HS-5 (cell line): ENCODE measurements around the gene KLHL30.

Source experiments
- DNase-seq: peaks from one replicate; pipeline ENCODE4 v3.0.0-alpha.2; 2012; ENCODE audit warnings: low read depth

The KLHL30 gene

DNA sequence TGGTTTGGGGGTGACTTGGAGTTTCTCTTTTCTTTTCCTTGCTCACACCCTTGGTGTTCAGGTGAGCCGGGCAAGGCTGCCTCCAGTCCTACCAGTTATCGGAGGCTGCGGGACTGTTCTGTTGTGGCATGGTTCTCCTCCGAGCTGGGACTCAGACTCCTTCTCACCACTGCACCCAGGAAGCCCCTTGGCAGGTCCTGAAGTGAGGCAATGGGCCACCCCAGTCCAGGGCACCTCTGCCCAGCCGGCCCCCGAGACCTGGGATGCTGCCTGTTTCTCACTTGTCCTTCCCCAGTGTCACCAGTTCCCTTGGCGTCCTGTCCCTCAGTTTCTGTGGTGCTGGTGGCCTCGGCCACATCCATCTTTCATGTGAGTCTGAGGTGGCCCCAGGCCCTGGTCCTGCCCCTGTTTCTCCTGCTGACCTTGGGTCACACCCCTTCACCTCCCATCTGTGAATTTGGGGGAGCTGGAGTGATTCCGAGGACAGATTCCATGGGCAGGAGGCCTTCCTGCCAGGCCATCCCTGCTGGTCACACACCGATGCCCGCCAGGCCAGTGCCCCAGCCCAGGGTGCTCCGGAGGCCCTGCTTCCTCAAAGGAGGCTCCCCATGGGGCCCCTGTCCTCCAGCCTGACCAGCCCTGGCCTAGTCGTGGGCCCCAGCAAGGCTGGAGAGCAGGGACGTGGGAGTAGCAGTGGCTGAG is 6.6 kb upstream of the KLHL30 start:
- DNase-seq: no peak

DNA sequence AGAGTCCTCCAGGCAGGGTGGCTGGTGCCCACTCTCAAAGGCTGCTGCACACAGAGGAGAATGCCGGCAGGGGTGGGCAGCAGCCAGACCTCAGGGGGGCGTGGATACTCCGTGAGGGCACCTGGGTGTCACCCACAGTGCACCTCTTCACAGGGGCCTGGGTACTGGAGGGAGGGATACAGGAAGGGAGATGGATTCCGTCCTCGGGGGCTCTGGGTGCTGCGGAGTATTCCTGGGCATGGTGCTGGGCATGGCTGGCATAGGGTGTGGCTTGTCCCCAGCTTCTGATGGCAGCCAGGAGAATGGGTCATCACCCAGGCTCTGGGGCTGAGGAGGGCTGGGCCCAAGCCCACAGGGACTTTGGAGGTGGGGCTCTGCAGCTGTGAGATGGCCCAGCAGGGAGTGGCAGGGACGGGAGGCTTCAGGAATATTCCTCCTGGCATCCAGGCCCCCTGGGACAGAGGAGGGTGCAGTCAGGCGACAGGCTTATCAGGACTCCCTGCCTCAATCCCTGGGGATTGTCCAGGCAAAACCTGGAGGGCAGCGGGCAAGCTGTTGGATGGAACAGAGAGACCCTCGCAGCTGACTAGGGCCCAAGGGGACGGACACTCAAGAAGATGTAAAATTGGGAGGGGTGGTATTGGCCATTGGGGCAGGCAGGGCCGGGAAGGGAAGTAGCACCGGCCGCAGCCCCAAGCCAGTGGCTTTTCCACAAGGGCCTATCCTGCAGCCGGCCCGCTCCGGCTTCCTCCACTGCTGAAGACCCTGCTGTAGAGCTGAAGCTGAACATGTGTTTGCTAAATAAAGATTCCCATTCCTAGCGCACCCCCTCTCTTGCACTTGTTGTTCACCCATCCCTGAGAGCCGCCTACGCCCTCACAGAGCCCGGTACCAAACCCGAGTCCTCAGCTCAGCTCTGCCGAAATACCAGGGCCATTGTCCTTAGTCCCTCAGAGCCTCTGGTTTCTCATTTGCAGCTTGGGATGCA is 5.7 kb upstream of the KLHL30 start:
- DNase-seq: no peak

DNA sequence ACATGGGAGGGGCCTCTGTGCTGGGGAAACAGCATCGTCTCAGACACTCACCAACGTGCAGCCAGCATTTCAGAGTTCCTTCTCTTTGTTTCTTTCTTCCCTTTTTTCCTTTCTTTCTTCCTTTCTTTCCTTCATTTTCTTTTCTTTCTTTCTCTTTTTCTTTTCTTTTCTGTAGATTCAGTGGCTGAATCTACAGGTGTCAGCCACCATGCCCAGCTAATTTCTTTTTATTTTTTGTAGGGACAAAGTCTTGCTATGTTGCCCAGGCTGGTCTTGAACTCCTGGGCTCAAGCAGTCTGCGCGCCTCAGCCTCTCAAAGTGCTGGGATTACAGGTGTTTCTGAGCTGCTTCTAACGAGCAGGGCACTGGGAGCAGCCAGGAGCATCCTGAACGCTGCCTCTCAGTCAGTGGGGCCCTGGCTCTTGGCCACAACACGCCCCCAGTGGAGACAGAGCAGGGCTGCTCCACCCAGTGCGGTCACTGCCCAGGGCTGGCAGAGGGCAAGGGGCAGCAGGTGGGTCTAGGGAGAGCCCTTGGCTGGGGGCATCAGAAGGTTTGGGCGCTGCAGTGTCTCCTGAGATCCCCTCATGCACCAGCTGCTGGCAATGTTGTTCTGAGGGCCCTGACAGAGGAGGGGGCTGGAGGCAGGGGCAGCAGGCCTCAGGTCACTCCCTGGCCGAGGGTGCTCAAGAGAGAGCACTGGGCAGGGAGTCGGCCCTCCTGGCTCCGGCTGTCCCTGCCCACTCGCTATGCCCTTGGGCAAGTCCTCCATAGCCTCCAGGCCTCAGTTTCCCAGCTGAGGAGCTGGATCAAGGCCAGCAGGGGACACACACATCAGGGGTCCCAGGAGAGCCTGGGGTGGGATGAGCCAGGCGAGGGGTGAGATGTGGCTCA is 4.7 kb upstream of the KLHL30 start:
- DNase-seq: no peak

DNA sequence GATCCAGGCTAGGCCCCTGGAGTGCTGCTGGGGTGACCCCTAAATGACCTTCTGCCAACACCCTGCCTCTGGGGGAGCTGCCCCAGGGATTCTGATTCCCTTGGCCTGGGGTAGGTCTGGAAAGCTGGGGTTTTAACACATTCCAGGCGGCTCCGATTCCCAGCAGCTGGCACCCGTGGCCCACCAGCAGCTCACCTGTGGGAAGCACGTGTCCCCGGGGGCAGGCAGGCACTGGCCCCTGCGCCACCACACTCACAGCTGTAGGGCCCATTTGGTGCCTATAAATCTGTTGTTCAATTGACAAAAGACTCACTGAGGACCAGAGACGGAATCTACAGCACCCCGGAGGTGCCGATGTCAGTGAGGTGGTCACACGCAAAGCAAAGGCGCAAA is 4.1 kb upstream of the KLHL30 start:
- DNase-seq: no peak

DNA sequence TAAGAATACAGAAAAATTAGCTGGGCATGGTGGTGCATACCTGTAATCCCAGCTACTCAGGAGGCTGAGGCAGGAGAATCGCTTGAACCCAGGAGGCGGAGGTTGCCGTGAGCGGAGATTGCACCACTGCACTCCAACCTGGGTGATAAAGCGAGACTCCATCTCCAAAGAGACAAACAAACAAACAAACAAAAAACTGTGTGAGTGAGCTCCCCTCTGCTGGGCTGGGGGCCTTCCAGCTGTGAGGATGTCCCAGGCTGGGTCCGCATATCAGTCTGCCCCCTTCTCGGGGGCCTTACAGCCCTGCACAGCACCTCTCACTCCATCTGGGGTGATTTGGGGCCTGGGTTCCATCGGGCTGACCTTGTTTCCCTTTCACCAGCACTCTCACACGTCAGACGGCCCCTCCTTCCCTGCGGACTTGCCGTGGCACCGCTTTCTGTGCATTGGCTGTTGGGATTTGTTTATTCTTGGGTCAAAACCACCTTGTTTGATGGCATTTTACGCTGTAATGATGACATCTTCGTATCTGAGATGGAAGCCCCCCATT is 2.8 kb upstream of the KLHL30 start:
- no peak for DNase-seq

DNA sequence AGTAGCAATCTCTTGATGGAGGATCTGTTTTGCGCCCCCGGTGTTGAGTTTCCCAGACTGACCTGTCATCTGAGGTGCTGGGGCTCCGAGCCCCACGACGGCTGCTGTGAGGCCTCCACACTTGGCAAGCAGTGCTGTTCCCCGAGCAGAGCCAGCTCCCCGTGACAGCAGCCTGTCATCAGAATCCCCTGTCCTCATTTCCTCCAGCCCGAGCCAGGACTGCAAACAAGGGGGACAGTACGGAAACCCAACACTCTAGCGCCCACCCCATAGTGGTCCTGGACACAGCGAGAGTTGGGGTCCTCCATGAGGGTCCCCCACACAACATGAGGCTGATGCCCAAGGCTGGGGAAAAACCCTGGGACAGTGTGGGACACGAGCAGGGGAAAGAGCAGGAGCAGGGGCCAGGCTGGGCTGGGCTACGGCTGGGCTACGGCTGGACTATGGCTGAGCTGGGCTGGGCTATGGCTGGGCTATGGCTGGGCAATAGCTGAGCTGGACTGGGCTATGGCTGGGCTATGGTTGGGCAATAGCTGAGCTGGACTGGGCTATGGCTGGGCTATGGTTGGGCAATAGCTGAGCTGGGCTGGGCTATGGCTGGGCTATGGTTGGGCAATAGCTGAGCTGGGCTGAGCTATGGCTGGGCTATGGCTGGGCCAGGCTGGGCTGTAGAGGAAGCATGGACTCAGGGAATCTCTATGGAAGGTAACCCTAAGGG is 1.5 kb upstream of the KLHL30 start:
- no peak for DNase-seq

DNA sequence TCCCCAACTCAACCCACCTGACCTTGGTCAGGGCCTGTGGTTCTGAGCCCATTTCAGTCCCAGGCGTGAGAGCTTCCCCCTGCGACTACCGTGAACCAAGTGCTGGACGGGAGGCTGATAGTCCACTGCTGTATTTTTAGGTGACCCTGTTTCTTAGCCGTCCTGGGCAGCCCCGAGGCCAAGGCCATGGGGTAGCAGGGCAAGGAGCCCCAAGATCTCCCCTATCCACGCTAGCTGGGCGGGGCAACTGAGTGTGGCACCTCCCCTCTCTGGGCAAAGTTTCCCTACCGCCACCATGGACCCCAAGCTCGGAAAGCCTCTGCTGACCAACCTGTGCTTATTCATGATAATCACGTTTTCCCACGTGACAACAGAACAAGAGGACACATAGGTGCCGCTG is 583 bp upstream of the KLHL30 start:
- no peak for DNase-seq

DNA sequence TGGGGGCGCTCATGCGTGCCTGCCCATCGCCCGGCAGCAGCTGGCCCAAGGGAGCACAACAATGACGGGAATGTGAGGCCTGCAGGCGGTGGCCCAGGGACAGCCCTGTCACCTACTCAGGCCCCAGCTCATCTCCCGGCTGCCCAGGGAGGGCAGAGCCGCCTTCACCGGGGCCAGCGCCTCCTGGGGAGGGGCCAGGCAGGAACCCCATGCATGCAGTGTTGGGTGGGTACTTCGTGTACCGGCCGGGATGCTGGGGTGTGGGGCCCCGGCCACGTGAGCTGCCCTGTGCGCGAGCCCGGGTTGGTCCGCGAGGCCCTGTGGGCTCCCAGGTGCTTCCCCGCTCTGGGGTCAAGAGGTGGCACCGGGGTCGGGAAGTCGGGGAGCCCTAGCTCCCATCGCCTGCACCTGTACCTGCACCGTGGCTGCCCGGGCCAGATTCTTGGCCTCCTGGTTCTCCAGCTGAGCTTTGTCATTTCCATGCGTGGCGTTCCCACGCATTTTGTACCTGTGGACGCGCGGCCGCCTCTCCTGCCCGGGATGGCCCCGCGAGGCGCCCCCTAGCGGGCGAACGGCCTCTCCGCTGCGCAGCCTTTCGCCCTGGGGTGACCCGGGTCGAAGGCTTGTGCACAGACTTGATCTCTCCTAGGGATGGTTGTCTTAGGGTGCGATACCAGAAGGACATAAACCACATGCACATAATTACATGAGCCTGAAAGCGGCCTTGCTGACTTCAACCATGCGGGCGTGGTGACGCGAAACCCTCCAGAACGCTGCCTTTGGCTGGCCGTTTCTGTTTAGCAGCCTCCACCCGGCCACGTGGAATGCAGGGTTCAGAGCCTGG is 950 bp downstream of the KLHL30 start:
- no peak for DNase-seq

DNA sequence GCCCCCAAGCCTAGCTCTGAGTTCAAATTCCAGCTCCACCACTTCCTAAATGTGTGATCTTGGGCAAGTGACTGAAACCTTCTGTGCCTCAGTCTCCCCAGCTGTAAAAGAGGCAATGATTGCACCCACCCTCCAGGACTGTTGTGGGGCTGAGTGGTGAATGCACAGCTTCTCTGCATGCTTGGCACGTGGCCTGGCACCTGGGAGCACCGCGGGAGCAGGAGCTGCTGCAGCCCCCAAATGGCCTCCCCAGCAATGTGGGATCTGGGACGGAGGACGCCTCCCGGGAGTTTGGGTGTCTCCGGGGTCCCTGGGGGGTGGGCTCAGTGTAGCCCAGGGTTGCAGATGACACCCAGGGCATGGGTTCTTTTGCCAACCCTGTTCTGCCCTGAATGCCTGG is 1.6 kb downstream of the KLHL30 start:
- no peak for DNase-seq

DNA sequence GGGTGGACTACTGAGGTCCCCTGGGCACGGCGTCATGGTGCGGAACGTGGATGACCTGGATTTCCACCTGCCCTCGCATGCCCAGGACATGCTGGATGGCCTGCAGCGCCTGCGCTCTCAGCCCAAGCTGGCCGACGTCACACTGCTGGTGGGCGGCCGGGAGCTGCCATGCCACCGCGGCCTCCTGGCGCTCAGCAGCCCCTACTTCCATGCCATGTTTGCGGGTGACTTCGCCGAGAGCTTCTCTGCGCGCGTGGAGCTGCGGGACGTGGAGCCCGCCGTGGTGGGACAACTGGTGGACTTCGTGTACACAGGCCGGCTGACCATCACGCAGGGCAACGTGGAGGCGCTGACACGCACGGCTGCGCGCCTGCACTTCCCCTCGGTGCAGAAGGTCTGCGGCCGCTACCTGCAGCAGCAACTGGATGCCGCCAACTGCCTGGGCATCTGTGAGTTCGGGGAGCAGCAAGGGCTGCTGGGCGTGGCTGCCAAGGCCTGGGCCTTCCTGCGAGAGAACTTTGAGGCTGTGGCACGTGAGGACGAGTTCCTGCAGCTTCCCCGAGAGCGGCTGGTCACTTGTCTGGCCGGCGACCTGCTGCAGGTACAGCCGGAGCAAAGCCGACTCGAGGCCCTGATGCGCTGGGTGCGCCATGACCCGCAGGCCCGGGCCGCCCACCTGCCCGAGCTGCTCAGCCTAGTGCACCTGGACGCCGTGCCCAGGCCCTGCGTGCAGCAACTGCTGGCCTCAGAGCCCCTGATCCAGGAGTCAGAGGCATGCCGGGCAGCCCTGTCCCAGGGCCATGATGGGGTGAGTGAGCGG is 2.5 kb downstream of the KLHL30 start:
- DNase-seq: no peak

DNA sequence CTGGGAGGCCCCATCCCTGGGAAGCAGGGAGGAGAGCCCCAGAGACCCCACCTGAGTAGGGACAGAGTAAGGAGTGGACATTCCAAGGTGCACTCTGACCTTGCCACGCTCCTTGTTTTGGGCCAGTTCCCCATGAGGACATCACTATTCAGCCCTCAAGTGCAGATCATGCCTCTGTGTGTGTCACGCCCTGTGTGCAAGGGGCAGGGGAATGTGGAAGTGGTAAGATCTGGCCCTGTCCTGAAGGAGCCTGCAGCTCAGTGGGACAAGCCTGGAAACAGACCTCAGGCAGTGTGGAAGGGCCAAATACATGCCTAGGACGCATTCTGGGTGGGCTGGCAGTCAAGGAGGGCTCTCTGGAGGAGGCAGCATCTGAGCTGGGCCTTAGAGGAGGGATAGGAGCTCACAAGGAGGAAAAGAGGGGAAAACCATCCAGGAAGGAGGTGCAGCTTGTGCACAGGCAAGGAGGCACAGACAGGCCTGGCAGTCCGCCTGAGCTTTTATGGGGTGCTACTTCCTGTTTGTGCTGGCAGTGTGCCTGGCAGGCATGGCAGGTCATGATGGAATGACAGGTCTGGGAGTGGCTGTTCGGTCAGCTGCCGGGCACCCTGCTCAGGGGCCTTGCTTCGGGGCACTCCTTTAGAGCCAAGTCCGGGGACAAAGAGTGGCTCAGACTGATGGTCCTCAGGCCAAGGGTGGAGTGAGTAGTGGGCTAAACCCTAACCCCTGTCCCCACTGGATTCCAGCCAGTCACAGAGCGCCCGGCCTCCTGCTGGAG is 3.3 kb downstream of the KLHL30 start:
- DNase-seq: peak; percentile 37

DNA sequence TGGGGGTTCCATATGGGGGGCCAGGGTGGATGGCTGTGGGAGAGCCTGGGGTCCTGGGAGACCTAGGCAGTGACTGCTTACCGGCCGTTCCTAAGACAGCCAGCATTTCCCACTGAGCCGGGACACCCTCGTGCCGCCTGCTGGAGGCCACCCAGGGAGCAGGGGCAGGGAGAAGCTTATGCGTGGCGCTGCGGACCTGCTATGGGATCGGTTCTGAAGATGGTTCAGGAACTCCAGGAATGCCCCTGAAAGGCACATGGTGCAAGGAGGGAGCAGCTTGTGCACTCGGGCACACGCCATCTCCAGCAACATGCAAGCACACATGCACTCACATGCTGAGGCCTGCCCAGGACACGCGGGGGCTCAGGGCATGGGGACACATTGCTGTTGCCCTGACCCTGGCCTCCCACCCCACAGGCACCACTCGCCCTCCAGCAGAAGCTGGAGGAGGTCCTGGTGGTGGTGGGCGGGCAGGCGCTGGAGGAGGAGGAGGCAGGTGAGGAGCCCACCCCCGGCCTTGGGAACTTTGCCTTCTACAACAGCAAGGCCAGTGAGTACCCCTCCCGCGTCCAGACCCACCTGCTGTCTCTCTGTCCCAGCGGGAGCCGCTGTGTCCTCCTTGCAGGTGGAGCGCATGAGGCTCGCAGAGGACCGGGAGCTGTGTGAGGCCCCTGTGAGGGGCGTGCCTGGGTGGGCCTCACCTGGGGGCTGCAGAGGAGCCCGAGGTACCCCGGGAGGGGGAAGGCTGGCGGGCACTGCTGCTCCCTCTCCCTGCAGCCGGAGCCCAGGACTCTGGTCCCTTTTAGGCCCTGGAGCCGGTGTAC is 4.1 kb downstream of the KLHL30 start:
- no peak for DNase-seq

DNA sequence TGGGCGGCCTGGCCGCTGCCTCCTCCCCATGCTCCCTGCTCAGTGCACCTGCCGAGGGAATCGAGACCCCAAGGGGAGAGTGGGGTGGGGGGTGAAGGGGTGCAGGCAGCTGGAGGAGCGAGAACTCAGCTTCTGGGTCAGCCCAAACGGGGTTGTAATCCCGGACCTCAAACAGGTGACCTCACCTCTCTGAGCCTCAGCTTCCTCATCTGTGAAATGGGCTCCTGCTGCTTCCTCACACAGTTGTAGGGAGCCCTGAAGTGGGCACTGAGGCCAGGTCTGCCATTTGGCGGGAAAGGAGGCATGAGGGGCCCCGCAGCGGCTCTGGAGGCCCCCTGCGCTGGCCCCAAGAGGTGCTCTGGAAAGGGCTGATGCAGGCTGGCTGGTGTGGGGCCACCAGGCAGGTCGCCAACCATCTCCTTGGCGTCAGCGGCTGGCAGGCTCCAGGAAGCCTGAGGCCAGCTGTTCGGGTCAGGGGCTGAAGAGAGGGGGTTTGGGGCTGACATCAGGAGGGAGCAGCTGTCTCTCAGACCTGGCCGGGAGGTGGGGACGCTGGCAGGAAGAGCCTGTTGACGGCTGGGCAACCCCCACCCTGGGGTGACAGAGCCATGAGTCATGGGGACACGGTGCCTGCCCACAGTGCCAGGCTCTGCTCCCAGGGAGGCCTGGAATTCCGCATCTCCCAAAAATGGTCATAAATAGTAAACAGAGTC is 4.9 kb downstream of the KLHL30 start:
- DNase-seq: peak; percentile 40

DNA sequence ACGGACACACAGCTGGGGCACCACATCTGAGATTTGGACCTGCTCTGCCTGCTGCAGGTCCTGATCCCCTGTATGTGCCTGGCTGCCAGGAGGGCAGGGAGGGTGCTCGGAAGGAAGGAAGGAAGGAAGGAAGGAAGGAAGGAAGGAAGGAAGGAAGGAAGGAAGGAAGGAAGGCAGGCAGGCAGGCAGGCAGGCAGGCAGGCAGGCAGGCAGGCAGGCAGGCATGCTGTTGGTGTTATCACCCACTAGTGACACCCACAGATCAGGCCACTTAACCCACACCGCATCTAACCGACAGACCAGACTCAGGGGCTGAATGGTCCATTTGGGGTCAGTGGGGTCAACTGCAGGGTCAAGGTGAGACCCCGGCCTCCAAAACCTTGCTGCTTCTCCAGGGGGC is 5.8 kb downstream of the KLHL30 start:
- no peak for DNase-seq

DNA sequence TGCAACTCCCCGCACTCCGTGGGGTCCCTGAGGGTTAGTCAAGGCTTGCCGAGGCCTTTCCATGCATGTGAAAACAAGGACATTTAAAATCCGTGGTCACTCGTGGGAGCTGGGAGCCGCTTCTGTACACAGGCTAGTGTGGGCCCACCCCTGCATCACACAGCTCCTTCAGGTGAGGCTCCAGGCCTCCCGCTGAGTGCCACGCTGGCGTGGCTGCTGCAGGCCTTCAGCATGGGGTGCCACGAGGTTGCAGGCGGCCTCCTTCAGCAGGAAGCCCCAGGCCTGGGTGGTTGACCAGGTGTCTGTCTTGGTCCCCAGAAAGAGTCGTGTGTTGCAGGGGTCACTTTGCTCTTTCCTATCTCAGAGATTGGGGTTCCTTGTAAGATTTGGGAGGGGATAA is 6.6 kb downstream of the KLHL30 start:
- DNase-seq: no peak

DNA sequence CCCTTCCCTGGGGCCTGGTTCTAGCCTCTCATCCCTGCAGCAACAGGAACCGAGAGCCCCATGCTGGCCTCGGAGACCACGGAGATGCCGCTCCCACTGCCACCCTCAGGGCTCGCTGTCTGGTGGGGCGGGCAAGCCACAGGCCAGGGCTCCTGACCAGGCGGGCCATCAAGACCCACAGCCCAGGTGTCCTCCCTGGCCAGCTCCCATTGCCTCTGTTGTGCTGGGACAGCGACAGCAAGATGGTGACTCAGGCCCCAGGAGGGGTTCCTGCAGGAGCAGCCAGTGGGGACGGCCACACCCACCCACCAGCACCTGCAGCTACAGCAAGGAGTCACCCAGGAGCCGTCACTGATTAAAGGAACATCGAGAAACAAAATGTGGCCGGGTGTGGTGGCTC is 7.4 kb downstream of the KLHL30 start:
- DNase-seq: no peak

DNA sequence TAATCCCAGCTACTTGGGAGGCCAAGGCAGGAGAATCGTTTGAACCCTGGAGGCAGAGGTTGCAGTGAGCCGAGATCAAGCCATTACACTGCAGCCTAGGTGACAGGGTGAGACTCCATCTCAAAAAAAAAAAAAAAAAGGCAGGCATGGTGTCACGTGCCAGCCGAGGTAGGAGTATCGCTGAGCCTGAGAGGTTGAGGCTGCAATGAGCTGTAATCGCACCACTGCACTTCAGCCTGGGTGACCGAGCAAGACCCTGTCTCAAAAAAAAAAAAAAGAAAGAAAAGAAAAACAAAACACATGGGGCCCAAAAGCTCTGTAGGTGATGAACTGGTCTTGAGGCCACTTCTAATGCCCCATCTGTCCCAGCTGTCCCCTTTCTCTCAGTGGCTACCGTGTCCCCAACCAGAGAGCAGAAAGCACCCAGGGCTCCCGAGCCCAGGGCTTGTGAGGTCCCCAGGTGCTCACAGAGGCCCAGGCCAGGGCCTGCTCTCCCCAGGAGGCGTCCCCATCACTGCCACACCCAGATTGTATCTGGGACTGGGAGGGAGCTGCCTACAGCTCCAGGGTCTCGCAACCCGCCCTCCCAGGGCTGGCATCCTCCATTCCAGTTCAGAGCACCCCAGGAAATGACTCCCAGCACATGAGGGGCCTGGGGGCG is 8.5 kb downstream of the KLHL30 start:
- no peak for DNase-seq
